Measurements from ENCODE around the gene RBM41.
"Not testable (repeated sequence)": the region's sequence is repeated elsewhere in the genome, so short reads cannot be mapped to it uniquely, and the experiment has no call there.

The RBM41 gene

GRCh38 chrX:107118322-107119147, at the start of gene RBM41:
TSS of gene RBM41 (minus strand) at chrX:107118822. CDS start at chrX:107118773, 49 bp downstream.
- peak; percentile 42 for DNase-seq (ENCODE audit: low read depth)

DNA sequence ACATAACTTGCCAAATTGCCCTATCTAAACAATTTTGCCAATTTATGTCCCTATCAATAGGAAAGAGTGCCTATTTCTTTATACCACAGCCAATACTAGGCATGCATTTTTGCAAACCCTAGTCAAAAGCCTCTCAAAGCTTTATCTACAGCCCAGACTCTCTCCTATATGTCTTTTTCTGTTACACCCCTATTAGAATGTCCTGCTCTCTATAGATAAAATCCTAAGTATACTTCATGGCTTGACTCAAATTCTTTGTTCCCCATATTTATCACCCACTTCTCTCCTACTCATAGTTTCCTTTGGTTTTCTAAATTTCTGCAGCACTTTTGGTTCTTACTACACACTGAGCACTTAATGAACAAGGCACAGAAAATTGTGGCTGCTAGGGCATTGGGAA, 49.6 kb upstream of the RBM41 start:
- DNase-seq (ENCODE audit: low read depth): no peak

DNA sequence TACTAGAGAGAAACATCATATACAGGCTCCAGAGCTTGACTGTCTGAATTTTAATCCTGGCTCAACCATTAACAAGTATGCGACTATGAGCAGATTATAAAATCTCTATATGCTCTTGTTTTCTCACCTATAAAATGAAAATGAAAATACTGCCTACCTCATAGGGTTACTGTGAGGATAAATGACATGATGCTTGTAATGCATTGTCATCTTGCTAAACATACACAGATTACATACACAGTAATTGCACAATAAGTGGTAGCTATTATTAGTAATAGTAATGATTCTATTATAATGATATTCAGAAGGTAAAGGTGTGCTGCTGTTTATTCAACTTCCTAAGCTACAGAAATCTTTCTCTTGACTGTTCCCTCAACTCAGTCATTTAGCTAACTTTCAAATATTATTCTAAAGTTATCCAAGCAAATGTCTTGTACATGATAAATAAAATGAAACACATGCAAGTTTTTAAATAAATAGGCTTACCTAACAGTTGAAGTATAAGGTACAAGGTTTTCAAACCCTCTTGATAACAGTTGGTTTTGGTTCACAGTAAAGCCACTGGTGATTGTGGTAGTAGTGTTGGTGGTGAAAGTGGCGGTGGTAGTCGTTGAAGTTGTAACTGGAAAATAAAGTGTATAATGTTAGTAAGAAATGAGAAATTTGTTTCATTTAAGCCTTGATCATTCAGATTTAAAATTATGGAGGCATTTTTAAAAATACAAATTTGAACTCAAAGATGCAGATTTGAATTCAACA, 48.7 kb upstream of the RBM41 start:
- DNase-seq (ENCODE audit: low read depth): no peak

DNA sequence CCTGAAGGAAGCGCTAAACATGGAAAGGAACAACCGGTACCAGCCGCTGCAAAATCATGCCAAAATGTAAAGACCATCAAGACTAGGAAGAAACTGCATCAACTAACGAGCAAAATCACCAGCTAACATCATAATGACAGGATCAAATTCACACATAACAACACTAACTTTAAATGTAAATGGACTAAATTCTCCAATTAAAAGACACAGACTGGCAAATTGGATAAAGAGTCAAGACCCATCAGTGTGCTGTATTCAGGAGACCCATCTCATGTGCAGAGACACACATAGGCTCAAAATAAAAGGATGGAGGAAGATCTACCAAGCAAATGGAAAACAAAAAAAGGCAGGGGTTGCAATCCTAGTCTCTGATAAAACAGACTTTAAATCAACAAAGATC, 39.0 kb upstream of the RBM41 start:
- not testable (repeated sequence) for DNase-seq (ENCODE audit: low read depth)

- not testable (repeated sequence) for DNase-seq (ENCODE audit: low read depth)
Observed at GRCh38 chrX:107155621-107156430, 37.2 kb upstream of the RBM41 start.

DNA sequence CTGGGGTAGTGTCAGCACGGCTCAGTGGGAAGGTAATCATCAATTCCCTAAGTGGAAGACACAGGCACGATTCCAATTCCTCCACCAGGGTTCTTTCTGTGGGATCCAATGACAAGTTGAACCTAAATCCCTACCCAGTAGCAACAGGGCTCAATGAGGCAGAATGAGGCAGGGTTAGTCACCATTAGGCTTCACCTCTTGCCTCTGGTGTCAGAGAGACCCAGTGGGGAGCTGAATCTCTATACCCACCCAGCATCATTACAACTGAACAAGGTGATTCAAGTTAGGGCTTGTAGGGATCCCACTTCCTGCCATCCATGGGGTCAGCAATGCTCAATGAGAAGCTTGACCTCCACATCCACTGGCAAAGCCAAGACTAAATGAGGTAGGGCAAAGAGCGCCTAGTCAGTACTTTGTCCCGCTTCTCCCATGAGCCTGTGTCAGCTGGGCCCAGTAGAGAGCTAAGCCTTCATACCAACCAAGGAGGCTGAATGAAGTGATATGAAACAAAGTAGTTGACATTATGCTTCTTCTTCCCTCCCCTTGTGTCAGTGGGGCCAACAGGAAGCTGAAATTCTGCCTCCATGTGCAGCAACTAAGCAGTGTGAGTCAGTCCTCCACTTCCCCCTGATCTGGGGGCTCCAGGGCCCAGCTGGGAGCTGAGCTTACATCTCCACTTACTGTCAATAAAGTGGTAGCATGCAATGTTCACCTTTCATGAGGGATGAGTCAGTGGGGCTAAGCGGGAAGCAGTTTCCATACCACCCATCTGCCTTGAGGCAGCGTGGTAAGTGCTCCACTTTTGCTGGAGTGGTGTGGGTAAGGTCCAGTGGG, 36.4 kb upstream of the RBM41 start:
- no peak for DNase-seq (ENCODE audit: low read depth)

DNA sequence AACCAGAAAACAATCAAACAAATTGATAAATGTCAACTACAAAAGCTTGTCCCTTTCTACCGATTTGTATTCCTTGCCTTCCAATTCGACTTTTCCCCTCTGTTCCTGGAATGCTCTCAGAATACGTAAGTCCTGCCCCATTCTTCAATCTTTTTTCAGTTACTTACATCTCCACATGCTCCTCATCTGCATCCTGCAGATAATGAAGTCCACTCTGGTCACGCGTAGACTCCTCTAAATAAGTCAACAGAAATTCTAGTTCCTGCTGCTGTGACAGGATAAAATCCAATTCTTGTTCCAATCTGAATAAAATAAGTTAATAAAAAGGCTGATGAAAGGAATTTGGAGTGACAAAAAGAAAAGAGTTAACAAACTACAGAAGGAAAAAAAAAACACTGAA, 34.4 kb upstream of the RBM41 start:
- no peak for DNase-seq (ENCODE audit: low read depth)

- DNase-seq (ENCODE audit: low read depth): no peak
Observed at GRCh38 chrX:107146670-107147069, 28.0 kb upstream of the RBM41 start.

- no peak for DNase-seq (ENCODE audit: low read depth)
Observed at GRCh38 chrX:107135965-107136307, 17.3 kb upstream of the RBM41 start.

DNA sequence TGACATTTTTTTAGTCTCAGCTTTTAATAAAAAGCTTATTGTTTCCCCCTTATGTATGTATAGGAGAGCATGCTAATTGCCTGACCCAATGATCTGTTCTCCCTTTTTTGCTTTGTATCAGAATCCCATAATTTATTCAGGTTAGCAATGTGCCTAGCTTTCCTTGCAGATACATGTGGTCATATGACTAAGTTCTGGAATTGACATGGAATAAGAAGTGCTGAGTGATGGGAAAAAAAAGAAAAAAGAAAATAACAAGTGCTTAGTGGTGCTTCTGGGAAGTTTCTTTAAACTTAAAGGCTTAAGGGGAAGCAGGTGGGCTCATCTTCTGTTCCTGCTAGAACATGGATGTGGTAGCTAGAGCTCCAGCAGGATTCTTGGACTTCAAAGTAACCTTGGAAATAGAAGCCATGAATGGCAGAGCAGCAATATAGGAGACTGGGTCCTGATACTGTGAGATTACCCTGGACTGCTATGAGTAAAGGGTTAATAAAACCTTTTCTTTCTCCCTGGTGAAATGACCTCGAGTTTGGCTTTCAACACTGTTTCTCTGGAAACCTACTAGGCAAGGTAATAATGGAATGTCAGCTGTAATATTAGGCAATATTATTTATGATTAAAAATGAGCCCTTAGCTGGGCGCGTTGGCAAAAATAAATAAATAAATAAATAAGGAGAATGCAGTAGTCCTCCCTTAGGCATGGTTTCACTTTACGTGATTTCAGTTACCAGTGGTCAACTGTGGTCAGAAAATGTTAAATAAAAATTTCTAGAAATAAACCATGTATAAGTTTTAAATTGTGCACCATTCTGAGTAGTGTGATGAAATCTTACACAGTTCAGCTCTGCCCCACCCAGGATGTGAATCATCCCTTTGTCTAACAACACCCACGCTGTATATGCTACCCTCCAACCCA, 16.7 kb upstream of the RBM41 start:
- no peak for DNase-seq (ENCODE audit: low read depth)

DNA sequence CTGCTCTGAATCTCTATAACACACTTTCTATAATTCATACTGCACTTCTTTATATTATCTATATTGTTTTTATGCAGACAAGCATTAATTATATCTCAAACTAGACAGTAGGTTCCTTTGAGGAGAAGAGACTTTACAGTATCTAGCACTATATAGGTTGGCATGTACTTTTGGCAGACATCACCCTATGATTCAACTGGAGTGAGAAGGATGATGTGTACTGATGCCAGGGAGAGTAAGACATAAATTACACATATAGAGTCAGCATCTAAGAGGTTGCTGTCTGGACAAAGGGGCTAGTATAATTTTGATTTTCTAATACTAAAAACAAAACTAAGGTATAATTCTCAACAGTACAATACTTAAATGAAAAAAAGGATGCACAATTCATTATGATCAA, 5.1 kb upstream of the RBM41 start:
- no peak for DNase-seq (ENCODE audit: low read depth)

- DNase-seq (ENCODE audit: low read depth): no peak
Observed at GRCh38 chrX:107119283-107119682, 661 bp upstream of the RBM41 start.

- no peak for DNase-seq (ENCODE audit: low read depth)
Observed at GRCh38 chrX:107117993-107118321, 665 bp downstream of the RBM41 start.

- DNase-seq (ENCODE audit: low read depth): no peak
Observed at GRCh38 chrX:107107459-107107858, 11.2 kb downstream of the RBM41 start.

DNA sequence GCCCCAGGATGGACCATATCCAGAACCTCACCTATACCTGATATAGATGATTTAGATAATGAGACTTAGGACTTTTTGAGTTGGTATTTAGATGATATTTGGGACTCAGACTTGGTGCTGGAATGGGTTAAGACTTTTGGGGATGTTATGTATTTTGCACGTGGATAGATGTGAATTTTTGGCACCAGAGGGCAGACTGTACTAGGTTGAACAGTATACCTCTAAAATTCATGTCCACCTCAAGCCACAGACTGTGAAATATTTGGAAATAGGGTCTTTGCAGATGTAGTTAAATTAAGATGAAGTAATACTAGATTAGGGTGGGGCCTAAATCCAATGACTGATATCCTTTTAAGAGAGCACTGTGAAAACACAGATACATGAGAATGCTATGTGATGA, 15.6 kb downstream of the RBM41 start:
- DNase-seq (ENCODE audit: low read depth): no peak

GRCh38 chrX:107076158-107076557, 42.5 kb downstream of the RBM41 start:
- no peak for DNase-seq (ENCODE audit: low read depth)

GRCh38 chrX:107057731-107058130, 60.9 kb downstream of the RBM41 start:
- DNase-seq (ENCODE audit: low read depth): not testable (repeated sequence)

DNA sequence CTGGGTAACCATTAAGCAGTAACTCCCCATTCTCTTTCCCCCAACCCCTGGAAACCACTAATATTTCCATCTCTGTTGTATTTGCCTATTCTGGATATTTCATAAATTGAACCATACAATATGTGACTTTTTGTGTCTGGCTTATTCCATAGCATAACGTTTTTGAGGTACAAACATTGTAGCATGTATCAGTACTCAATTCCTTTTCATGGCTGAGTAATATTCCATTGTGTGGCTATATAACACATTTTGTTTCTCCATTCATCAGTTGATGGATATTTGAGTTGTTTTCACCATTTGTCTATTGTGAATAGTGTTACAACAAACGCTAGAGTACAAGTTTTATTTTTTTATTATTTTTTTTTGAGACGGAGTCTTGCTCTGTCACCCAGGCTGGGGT, 63.6 kb downstream of the RBM41 start:
- no peak for DNase-seq (ENCODE audit: low read depth)

DNA sequence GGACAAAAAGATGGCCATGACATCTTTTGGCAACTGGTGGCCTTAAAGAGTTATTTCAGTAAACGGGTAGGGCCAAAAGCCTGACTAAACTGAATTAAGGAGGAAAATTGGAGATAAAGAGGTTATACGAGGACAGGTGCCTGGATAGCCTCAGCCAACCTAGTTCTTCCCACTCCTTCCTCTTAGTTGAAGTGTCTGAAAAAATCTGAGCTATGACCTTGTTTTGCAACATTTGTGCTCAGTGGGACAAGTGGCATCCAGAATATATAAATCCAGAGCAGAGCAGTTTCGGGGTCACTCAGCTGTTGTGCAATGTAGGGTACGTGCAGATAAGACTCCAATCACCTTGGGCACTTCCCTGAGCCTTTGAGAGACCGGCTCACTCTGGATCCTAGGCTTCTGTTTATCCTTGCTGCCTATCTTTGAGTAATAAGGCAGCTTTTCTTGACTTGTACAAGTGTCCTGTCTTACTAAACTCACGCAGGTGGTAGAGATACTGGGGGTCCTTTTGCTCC, 68.4 kb downstream of the RBM41 start:
- no peak for DNase-seq (ENCODE audit: low read depth)

- no peak for DNase-seq (ENCODE audit: low read depth)
Observed at GRCh38 chrX:107047622-107048021, 71.0 kb downstream of the RBM41 start.

- DNase-seq (ENCODE audit: low read depth): no peak
Observed at GRCh38 chrX:107029752-107030151, 88.9 kb downstream of the RBM41 start.
